DND-41 (cell line): ENCODE measurements around the gene SLC12A7.
A peak's percentile ranks its signal among the peaks of the same experiment; 100 is the strongest.

Experiments used
- ATAC-seq: fragments of 200-7000 bp; cut with Tn5 transposase; 3 replicates; pipeline ENCODE4 v1.9.1; 2021; ENCODE audit warnings: low read depth; ENCODE audit not compliant: insufficient read depth
- DNase-seq: peaks from one replicate; pipeline ENCODE4 v3.0.0-alpha.2; 2020
- H2AFZ ChIP-seq: 2 replicates; pipeline ENCODE4 v1.6.0; 2012; ENCODE audit warnings: low read depth, low read length
- H3K27ac ChIP-seq: 2 replicates; pipeline ENCODE4 v1.5.1; 2012; ENCODE audit warnings: low read length, inconsistent platforms
- H3K27me3 ChIP-seq: fragments of 200-600 bp; sonication (generic); 2 replicates; pipeline ENCODE4 v1.6.0; 2012; ENCODE audit warnings: low read length, mild to moderate bottlenecking, inconsistent platforms; ENCODE audit not compliant: insufficient read depth, poor library complexity
- H3K36me3 ChIP-seq: 2 replicates; pipeline ENCODE4 v1.5.1; 2012; ENCODE audit warnings: low read length, inconsistent platforms; ENCODE audit not compliant: insufficient read depth
- H3K4me1 ChIP-seq: 2 replicates; pipeline ENCODE4 v1.5.1; 2012; ENCODE audit warnings: mild to moderate bottlenecking, low read length; ENCODE audit not compliant: insufficient read depth
- H3K4me2 ChIP-seq: 2 replicates; pipeline ENCODE4 v1.6.0; 2012; ENCODE audit warnings: mild to moderate bottlenecking, moderate library complexity, low read length, inconsistent platforms; ENCODE audit not compliant: insufficient read depth
- H3K4me3 ChIP-seq, 2 experiments: fragments of 200-600 bp in 1 of 2; shearing (Covaris generic) in 1 of 2; 2 replicates each; pipeline ENCODE4 v1.5.1; 2012 to 2016; ENCODE audit warnings: inconsistent platforms in 2 of 2, low read length in 2 of 2, mild to moderate bottlenecking in 2 of 2, low read depth in 1 of 2, moderate library complexity in 1 of 2
- H3K79me2 ChIP-seq: 2 replicates; pipeline ENCODE4 v1.6.0; 2012; ENCODE audit warnings: low read length, inconsistent platforms; ENCODE audit not compliant: insufficient read depth
- H3K9ac ChIP-seq: 2 replicates; pipeline ENCODE4 v1.6.0; 2012; ENCODE audit warnings: low read depth, mild to moderate bottlenecking, inconsistent platforms, low read length, moderate library complexity
- H3K9me3 ChIP-seq: 2 replicates; pipeline ENCODE4 v1.5.1; 2012; ENCODE audit warnings: low read length, moderate library complexity, mild to moderate bottlenecking, inconsistent platforms; ENCODE audit not compliant: insufficient read depth, severe bottlenecking
- H4K20me1 ChIP-seq: 2 replicates; pipeline ENCODE4 v1.6.0; 2012; ENCODE audit warnings: low read length; ENCODE audit not compliant: insufficient read depth
- CTCF ChIP-seq: IDR thresholded peaks from 2 replicates; pipeline ENCODE4 v1.5.1; 2012; ENCODE audit warnings: borderline replicate concordance, low read length, moderate library complexity, mild to moderate bottlenecking; ENCODE audit not compliant: poor library complexity, severe bottlenecking; ENCODE audit errors: extremely low read depth
- EZH2 ChIP-seq: IDR thresholded peaks from 3 replicates; pipeline ENCODE4 v1.6.1; 2012; ENCODE audit warnings: borderline replicate concordance, low read depth, mild to moderate bottlenecking, moderate library complexity, low read length, inconsistent platforms; ENCODE audit not compliant: severe bottlenecking

Gene SLC12A7

DNA sequence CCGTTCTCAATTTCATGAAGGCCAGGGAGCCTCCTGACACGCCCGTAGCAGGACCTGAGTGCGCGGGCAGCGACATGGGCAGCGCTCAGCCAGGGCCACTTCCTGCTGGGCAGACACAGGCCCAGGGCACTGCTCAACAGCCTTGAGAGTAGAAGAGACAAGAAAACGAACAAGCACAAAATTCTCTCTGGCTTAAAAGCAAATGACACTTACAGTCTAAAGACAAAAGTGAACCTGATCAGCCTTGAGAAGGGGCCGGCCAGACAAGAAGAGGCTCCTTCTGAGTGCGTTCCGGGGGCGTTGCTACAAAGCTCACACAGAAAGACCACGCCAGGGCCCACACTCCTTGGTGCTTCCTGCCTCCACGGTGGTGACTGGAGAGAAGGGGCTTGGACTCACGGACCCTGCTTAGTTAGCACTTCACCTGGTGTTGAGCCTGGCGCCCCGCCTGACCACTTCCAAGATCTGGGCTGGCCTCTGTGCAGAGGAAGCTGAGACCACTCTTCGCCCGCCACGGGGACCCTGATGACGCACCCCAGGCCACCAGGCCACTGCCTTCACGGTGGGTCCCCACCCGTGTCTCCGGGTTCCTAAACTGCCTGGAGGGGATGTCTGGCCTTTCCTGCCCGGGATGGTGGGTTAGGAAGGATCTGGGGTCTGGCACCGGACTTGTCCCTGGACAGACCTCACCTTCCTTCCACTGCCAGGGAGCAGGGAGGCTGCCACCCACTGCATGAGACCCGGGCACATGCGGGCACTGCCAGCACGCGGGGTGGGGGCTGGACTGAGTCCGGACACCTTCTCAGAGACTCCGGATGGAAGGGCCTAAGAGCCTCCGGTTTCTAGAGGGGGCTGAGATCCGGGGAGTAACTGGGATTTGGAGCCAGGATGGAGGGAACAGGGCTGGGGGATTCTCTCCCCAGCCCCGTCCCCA lies 1.3 kb downstream of the SLC12A7 start:
- Histone ChIP-seq H3K79me2 (no peaks in the 10 kb centered on the region), H4K20me1 (no peaks in the 10 kb centered on the region; the same call in 1 of the 2 replicates)
- ATAC-seq: no peak

DNA sequence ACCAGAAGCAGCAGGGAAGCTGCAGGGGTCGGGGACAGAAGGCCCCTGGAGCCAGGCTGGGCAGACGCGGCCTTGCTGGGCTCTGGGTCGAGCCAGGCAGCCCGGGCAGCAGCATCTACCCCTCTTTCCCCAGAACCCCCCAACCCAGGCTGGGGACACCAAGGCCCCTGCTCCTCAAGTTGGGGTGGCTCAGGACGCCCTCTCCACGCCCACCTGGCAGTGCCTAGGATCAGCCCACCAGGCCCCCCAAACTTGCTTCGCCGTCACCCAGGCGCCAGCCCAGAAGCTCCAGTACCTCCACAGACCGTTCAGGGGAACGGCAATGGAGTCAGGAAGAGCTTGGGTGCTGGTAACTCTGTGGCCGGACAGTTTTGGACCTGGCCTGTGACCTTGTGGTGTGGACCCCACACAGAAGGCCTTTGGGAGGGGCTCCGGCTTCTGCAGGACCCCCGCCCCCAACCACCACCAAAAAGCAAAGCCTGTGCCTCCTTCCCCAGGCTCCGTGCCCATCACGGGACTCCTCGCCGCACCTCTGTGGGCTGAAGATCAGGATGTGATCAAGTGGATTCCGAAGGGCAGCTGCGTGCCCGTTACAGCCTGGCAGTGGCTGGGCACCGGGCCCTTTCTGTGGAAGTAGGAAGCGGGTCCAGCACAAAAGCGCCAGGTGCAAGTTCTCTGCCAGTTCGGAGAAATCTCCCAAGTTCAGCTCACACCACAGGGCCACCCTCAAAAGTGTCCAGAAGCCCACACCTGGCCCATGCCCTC lies 2.1 kb downstream of the SLC12A7 start:
- Histone ChIP-seq H2AFZ (no peak overlapping the region), H3K4me3 (no peak overlapping the region), H3K9ac (no peak overlapping the region), H3K4me2 (no peak overlapping the region), H3K36me3 (no peaks in the 10 kb centered on the region), H4K20me1 (no peaks in the 10 kb centered on the region; the same call in 1 of the 2 replicates), H3K4me1 (peaks cover 16% of the 10 kb centered on the region), H3K79me2 (no peaks in the 10 kb centered on the region), H3K9me3 (no peaks in the 10 kb centered on the region), H3K27me3 (peaks cover 26% of the 10 kb centered on the region), H3K27ac (no peak overlapping the region)
- DNase-seq: no peak
- TF ChIP-seq EZH2 (no peak), CTCF (no peak)
- ATAC-seq: no peak

More for the DNA sequence above, 1.3 kb downstream of the SLC12A7 start:
- H3K4me1 ChIP-seq: peaks cover 16% of the 10 kb centered on the region
- TF ChIP-seq EZH2: no peak
- no peak for TF ChIP-seq CTCF
- peaks cover 26% of the 10 kb centered on the region for H3K27me3 ChIP-seq
- H3K9ac ChIP-seq: peak overlapping the region; percentile 43; the same call in 1 of the 2 replicates
- H3K4me3 ChIP-seq: peak overlapping the region in 1 of 2 experiments; percentile 52; a peak in 1 of 4 replicates
- no peaks in the 10 kb centered on the region for H3K36me3 ChIP-seq
- DNase-seq: no peak
- no peak overlapping the region for H3K27ac ChIP-seq
- H3K4me2 ChIP-seq: peak overlapping the region; percentile 69
- no peaks in the 10 kb centered on the region for H3K9me3 ChIP-seq
- H2AFZ ChIP-seq: no peak overlapping the region; the same call in 1 of the 2 replicates

GRCh38 chr5:1108865-1109174 lies 3.0 kb downstream of the SLC12A7 start:
- no peak overlapping the region for H3K27ac ChIP-seq
- H3K9me3 ChIP-seq: no peaks in the 10 kb centered on the region
- H4K20me1 ChIP-seq: no peaks in the 10 kb centered on the region; the same call in 1 of the 2 replicates
- peaks cover 26% of the 10 kb centered on the region for H3K27me3 ChIP-seq
- H3K4me3 ChIP-seq: no peak overlapping the region
- H2AFZ ChIP-seq: no peak overlapping the region
- no peaks in the 10 kb centered on the region for H3K79me2 ChIP-seq
- H3K4me2 ChIP-seq: no peak overlapping the region
- DNase-seq: no peak
- peaks cover 16% of the 10 kb centered on the region for H3K4me1 ChIP-seq
- TF ChIP-seq EZH2: no peak
- no peak for TF ChIP-seq CTCF
- no peak for ATAC-seq
- H3K9ac ChIP-seq: no peak overlapping the region
- no peaks in the 10 kb centered on the region for H3K36me3 ChIP-seq
